SK-N-SH (cell line): Measurements from ENCODE around the gene USHBP1. TPM values are rescaled to one million over a fixed set of nuclear protein-coding genes. Genes with fewer than 3 reads are reported as not detected.

ENCODE experiments used
- CTCF ChIA-PET: fragments of 300-600, 350-600 bp; formaldehyde crosslinking; extraction: SDS; loops from one replicate; lab custom pipeline; 2021; lab: Yijun Ruan, JAX
- POLR2A ChIA-PET: fragments of 350-600 bp; sonication (Branson Sonifier 250); formaldehyde crosslinking; extraction: SDS; loops from one replicate; lab custom pipeline; 2020; ENCODE audit warnings: antibody characterized with exemption, inconsistent platforms; lab: Yijun Ruan, JAX
- DNase-seq: peaks from one replicate; pipeline ENCODE4 v3.0.0; 2012
- H2AFZ ChIP-seq: fragments of 200-600 bp; sonication (generic); 2 replicates; pipeline ENCODE4 v1.8.1; 2016; ENCODE audit warnings: antibody characterized with exemption, mild to moderate bottlenecking, low read depth
- H3F3A ChIP-seq: fragments of 200-600 bp; sonication (generic); replicated peaks from 2 replicates; pipeline ENCODE3; 2016; ENCODE audit warnings: antibody characterized with exemption, mild to moderate bottlenecking; ENCODE audit not compliant: insufficient read depth
- H3K27ac ChIP-seq, 2 experiments: fragments of 200-500 bp in 1 of 2; fragments of 200-600 bp in 1 of 2; sonication (Bioruptor generic) in 1 of 2; sonication (generic), shearing (Covaris generic) in 1 of 2; 2 replicates each; pipeline versions ENCODE4 v1.5.1 to v1.6.1; 2014 to 2016; ENCODE audit warnings: low read depth in 2 of 2, inconsistent platforms in 1 of 2, low read length in 1 of 2, mild to moderate bottlenecking in 1 of 2, mixed read lengths in 1 of 2
- H3K27me3 ChIP-seq: fragments of 200-600 bp; sonication (generic), shearing (Covaris generic); 2 replicates; pipeline ENCODE4 v1.6.1; 2016; ENCODE audit warnings: mixed run types; ENCODE audit not compliant: insufficient read depth
- H3K36me3 ChIP-seq, 2 experiments: fragments of 200-500 bp in 1 of 2; fragments of 200-600 bp in 1 of 2; sonication (Bioruptor generic) in 1 of 2; sonication (generic) in 1 of 2; replicated peaks in 1 of 2; 2 replicates each; pipeline versions ENCODE3 to v1.5.1; 2014 to 2016; ENCODE audit warnings: low read length in 1 of 2, mild to moderate bottlenecking in 1 of 2; ENCODE audit not compliant: insufficient read depth in 2 of 2, control insufficient read depth in 1 of 2
- H3K4me1 ChIP-seq, 2 experiments: fragments of 200-500 bp in 1 of 2; fragments of 200-600 bp in 1 of 2; sonication (Bioruptor generic) in 1 of 2; sonication (generic), shearing (Covaris generic) in 1 of 2; 2 replicates each; pipeline versions ENCODE4 v1.5.1 to v1.6.1; 2014 to 2016; ENCODE audit warnings: low read depth in 1 of 2, low read length in 1 of 2, mixed run types in 1 of 2; ENCODE audit not compliant: insufficient read depth in 2 of 2, control insufficient read depth in 1 of 2
- H3K4me2 ChIP-seq: fragments of 200-600 bp; sonication (generic), shearing (Covaris generic); 2 replicates; pipeline ENCODE4 v1.6.1; 2017; ENCODE audit warnings: mixed run types
- H3K4me3 ChIP-seq, 2 experiments: fragments of 200-500 bp in 1 of 2; fragments of 200-600 bp in 1 of 2; sonication (Bioruptor generic) in 1 of 2; sonication (generic), shearing (Covaris generic) in 1 of 2; 2 replicates each; pipeline versions ENCODE4 v1.5.1 to v1.8.1; 2014 to 2016; ENCODE audit warnings: low read depth in 2 of 2, inconsistent platforms in 1 of 2, low read length in 1 of 2, mild to moderate bottlenecking in 1 of 2, mixed read lengths in 1 of 2, moderate library complexity in 1 of 2
- H3K79me2 ChIP-seq: fragments of 200-600 bp; sonication (generic); 2 replicates; pipeline ENCODE4 v1.8.1; 2017; ENCODE audit warnings: mild to moderate bottlenecking; ENCODE audit not compliant: insufficient read depth
- H3K9ac ChIP-seq: fragments of 200-600 bp; sonication (generic); 2 replicates; pipeline ENCODE4 v1.6.1; 2017; ENCODE audit warnings: mixed run types
- H3K9me2 ChIP-seq: fragments of 200-600 bp; sonication (generic); 2 replicates; pipeline ENCODE4 v1.6.1; 2017; ENCODE audit warnings: mixed run types
- H3K9me3 ChIP-seq: fragments of 200-600 bp; sonication (generic); 2 replicates; pipeline ENCODE4 v1.6.1; 2017; ENCODE audit warnings: mixed run types, mild to moderate bottlenecking, moderate library complexity
- H4K20me1 ChIP-seq: fragments of 200-600 bp; sonication (generic); 2 replicates; pipeline ENCODE4 v1.6.1; 2017; ENCODE audit warnings: mild to moderate bottlenecking, mixed run types; ENCODE audit not compliant: insufficient read depth
- CTCF ChIP-seq: fragments of 200-600 bp; sonication (generic); IDR thresholded peaks from 2 replicates; pipeline ENCODE4 v1.6.1; 2017; ENCODE audit warnings: antibody characterized with exemption, mild to moderate bottlenecking, moderate library complexity
- FOSL2 ChIP-seq: IDR thresholded peaks from 2 replicates; pipeline ENCODE4 v1.4.0; 2012; ENCODE audit warnings: low read depth, mild to moderate bottlenecking, moderate library complexity, borderline replicate concordance
- FOXJ3 ChIP-seq: sonication (generic); formaldehyde crosslinking; IDR thresholded peaks from 2 replicates; pipeline ENCODE4 v1.5.1; 2020; ENCODE audit warnings: mild to moderate bottlenecking, missing genetic modification reagents
- FOXM1 ChIP-seq: IDR thresholded peaks from 2 replicates; pipeline ENCODE4 v1.4.0; 2012; ENCODE audit warnings: low read depth, mild to moderate bottlenecking
- GATA2 ChIP-seq: sonication (generic); formaldehyde crosslinking; IDR thresholded peaks from 2 replicates; pipeline ENCODE4 v1.5.0; 2020; ENCODE audit warnings: mild to moderate bottlenecking, missing genetic modification reagents
- MEF2A ChIP-seq: IDR thresholded peaks from 2 replicates; pipeline ENCODE4 v1.4.0; 2012; ENCODE audit warnings: low read depth, borderline replicate concordance
- NFIC ChIP-seq: IDR thresholded peaks from 2 replicates; pipeline ENCODE4 v1.4.0; 2012; ENCODE audit warnings: borderline replicate concordance
- RAD21 ChIP-seq: IDR thresholded peaks from 2 replicates; pipeline ENCODE4 v1.6.1; 2012; ENCODE audit warnings: mild to moderate bottlenecking, low read length
- RCOR1 ChIP-seq: fragments of 150-350 bp; IDR thresholded peaks from 2 replicates; pipeline ENCODE4 v1.6.1; 2017; ENCODE audit warnings: antibody characterized with exemption, low read length
- RFX5 ChIP-seq: IDR thresholded peaks from 2 replicates; pipeline ENCODE4 v1.6.1; 2012; ENCODE audit warnings: mild to moderate bottlenecking, improper control_type of control experiment, low read length
- RXRA ChIP-seq: IDR thresholded peaks from 2 replicates; pipeline ENCODE4 v1.4.0; 2012; ENCODE audit warnings: low read depth, mild to moderate bottlenecking, borderline replicate concordance
- SIN3A ChIP-seq: IDR thresholded peaks from 2 replicates; pipeline ENCODE4 v1.6.1; 2012; ENCODE audit warnings: low read depth, mild to moderate bottlenecking, low read length, moderate library complexity, borderline replicate concordance
- TAF1 ChIP-seq: IDR thresholded peaks from 2 replicates; pipeline ENCODE4 v1.6.1; 2012; ENCODE audit warnings: low read depth, mild to moderate bottlenecking, low read length, moderate library complexity, borderline replicate concordance
- YY1 ChIP-seq: IDR thresholded peaks from 2 replicates; pipeline ENCODE4 v1.4.0; 2012; ENCODE audit warnings: low read depth, mild to moderate bottlenecking
- WGBS: methylation state at CpG from one replicate; pipeline ENCODE4 v1.1.6; 2017; ENCODE audit warnings: low lambda C conversion rate; 5-methylcytosine and 5-hydroxymethylcytosine counted together
- polyA plus RNA-seq, 3 experiments: library from polyadenylated mRNA; depleted of rRNA; stranded (reverse); fragments of >200 nt; gene quantifications; 2 replicates each; pipeline ENCODE4 v1.2.3, GENCODE V29; 2012
- TF ChIP-seq, protein P1 (sequence below): IDR thresholded peaks from 2 replicates; pipeline ENCODE4; 2012
- TF ChIP-seq, protein P2 (sequence below): IDR thresholded peaks from 2 replicates; pipeline ENCODE4 v1.4.0; 2012; ENCODE audit warnings: low read depth, borderline replicate concordance

The USHBP1 gene
- polyA plus RNA-seq, 1 of the 3 experiments (the other 2 are of a cell fraction) = 0.03 TPM

GRCh38 chr19:17240062-17240752, 24.3 kb downstream of the USHBP1 start:
- no peak overlapping the region for H3K4me3 ChIP-seq
- 79% methylated on average over 22 of the region's 24 CpGs for WGBS
- no peak for DNase-seq
- peaks cover 16% of the 10 kb centered on the region; the same call in 1 of the 2 replicates for H4K20me1 ChIP-seq
- H3K9ac ChIP-seq = no peak overlapping the region
- H3K9me2 ChIP-seq = no peaks in the 10 kb centered on the region
- H3K79me2 ChIP-seq = peaks cover 84% of the 10 kb centered on the region
- no peaks in the 10 kb centered on the region for H3K9me3 ChIP-seq
- ChIA-PET CTCF (no interaction called here), POLR2A (no interaction called here)
- no peak overlapping the region for H2AFZ ChIP-seq
- no peak overlapping the region for H3K4me2 ChIP-seq
- peaks cover 2 to 22% of the 10 kb centered on the region in 2 experiments; a peak in 2 of 4 replicates for H3K4me1 ChIP-seq
- H3K27me3 ChIP-seq = no peaks in the 10 kb centered on the region
- no peak overlapping the region for H3K27ac ChIP-seq
- H3K36me3 ChIP-seq = peaks cover 3 to 7% of the 10 kb centered on the region in 2 experiments
- TF ChIP-seq RXRA (no peak), RFX5 (no peak), SIN3A (no peak), YY1 (no peak), GATA2 (no peak), NFIC (no peak), MEF2A (no peak)
- TF ChIP-seq, protein P1, sequence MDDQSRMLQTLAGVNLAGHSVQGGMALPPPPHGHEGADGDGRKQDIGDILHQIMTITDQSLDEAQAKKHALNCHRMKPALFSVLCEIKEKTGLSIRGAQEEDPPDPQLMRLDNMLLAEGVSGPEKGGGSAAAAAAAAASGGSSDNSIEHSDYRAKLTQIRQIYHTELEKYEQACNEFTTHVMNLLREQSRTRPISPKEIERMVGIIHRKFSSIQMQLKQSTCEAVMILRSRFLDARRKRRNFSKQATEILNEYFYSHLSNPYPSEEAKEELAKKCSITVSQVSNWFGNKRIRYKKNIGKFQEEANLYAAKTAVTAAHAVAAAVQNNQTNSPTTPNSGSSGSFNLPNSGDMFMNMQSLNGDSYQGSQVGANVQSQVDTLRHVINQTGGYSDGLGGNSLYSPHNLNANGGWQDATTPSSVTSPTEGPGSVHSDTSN = no peak
- peaks cover 20% of the 10 kb centered on the region for H3F3A ChIP-seq

DNA sequence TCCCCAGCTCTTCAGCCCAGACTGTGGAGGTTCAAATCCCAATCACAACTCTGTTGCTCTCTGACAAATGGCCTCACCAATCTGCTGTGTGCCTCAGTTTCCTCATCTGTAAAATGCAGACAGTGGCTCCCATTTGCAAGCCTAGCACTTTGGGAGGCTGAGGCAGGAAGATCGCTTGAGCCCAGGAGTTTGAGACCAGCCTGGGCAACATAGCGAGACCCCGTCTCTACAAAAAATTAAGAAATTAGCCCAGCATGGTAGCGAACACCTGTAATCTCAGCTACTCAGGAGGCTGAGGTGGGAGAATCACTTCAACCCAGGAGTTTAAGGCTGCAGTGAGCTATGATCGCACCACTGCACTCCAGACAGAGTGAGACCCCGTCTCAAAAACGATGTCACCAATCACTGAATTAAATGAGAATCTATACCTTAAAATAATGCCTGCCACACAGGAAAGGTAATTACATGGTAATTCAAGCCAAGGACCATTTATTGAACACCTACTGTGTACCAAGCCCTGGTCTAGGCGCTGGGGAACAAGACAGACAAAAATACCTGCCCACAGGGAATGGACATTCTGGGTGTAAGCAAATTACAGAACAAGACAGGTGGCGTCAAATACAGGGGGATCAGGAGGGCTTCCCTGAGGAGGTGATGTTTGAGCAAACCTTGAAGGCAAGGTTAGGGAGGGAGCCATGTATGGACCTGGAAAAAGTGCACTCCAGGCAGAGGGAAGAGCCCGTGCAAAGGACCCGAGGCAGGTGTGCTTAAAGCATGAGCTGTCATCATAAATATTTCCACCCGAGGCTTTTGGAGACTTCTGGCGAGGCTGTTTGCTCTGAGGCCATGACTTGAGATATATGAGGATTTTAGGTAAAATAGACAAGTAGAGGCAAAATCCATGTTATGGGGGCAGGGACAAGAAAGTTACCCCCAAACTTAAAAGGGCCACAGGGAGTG, 26.5 kb downstream of the USHBP1 start:
- H3K27me3 ChIP-seq = no peaks in the 10 kb centered on the region
- H3K9me2 ChIP-seq = no peaks in the 10 kb centered on the region
- WGBS = 93% methylated on average over 13 of the region's 13 CpGs
- no peak overlapping the region for H3K4me2 ChIP-seq
- H2AFZ ChIP-seq = no peak overlapping the region
- H3F3A ChIP-seq = peaks cover 16% of the 10 kb centered on the region
- DNase-seq = no peak
- H3K4me1 ChIP-seq = peaks cover 13 to 25% of the 10 kb centered on the region in 2 experiments; a peak in 3 of 4 replicates
- no peak overlapping the region for H3K4me3 ChIP-seq
- no peak overlapping the region for H3K9ac ChIP-seq
- ChIA-PET CTCF (interaction anchor here (4.4 kb wide), 1 partner anchor 44 kb away, joined by 29 read pairs; the partner anchor contains the start of gene ANKLE1), POLR2A (no interaction called here)
- peaks cover 7 to 8% of the 10 kb centered on the region in 2 experiments for H3K36me3 ChIP-seq
- no peaks in the 10 kb centered on the region for H3K9me3 ChIP-seq
- no peak overlapping the region for H3K27ac ChIP-seq
- H4K20me1 ChIP-seq = peaks cover 29% of the 10 kb centered on the region
- H3K79me2 ChIP-seq = peaks cover 84% of the 10 kb centered on the region
- TF ChIP-seq, protein P2, sequence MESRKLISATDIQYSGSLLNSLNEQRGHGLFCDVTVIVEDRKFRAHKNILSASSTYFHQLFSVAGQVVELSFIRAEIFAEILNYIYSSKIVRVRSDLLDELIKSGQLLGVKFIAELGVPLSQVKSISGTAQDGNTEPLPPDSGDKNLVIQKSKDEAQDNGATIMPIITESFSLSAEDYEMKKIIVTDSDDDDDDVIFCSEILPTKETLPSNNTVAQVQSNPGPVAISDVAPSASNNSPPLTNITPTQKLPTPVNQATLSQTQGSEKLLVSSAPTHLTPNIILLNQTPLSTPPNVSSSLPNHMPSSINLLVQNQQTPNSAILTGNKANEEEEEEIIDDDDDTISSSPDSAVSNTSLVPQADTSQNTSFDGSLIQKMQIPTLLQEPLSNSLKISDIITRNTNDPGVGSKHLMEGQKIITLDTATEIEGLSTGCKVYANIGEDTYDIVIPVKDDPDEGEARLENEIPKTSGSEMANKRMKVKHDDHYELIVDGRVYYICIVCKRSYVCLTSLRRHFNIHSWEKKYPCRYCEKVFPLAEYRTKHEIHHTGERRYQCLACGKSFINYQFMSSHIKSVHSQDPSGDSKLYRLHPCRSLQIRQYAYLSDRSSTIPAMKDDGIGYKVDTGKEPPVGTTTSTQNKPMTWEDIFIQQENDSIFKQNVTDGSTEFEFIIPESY = no peak
- no peak for TF ChIP-seq GATA2
- no peak for TF ChIP-seq CTCF
- no peak for TF ChIP-seq RCOR1
- TF ChIP-seq FOSL2 = no peak
- TF ChIP-seq TAF1 = no peak
- TF ChIP-seq YY1 = no peak
- TF ChIP-seq RAD21 = no peak
- TF ChIP-seq SIN3A = no peak
- no peak for TF ChIP-seq RFX5
- TF ChIP-seq FOXJ3 (CRISPR knock-in tag) = no peak
- no peak for TF ChIP-seq FOXM1
